Breast epithelium (tissue), 3 donors: ENCODE measurements around the gene CIPC.

Source experiments
- POLR2A ChIP-seq: fragments of 450-650 bp; IDR thresholded peaks from one replicate; pipeline ENCODE4 v1.6.1; 2016; ENCODE audit warnings: antibody characterized with exemption, mild to moderate bottlenecking, moderate library complexity
- POLR2AphosphoS5 ChIP-seq, 3 donors: sonication (generic); formaldehyde crosslinking; IDR thresholded peaks; one replicate each; pipeline ENCODE4 v1.6.1; 2017; ENCODE audit warnings: antibody characterized with exemption in 3 of 3
- TF ChIP-seq, protein P1 (sequence below), 3 donors: fragments of 450-650 bp; IDR thresholded peaks; one replicate each; pipeline ENCODE4 v1.5.1; 2016 to 2017; ENCODE audit warnings: antibody characterized with exemption in 3 of 3, mild to moderate bottlenecking in 3 of 3, moderate library complexity in 3 of 3

DNA sequence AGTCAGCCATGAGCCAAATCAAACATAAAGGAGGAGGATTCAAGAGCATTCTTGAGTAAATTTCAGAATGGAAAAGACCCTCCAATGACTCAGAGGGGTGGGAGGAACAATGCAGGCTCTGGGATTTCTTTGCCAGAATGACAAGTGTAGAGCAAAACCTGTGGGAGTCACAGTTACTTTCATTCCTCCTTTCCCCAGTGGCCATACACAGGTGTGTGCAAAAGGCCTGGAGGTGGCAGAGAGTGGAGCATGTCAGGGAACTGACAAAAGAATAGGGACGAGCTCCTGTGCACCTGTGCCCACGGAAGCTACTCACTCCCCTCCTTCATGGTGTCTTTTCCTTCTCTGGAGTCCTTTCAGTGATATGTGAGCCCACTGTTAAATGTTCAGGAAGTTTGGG lies 9.4 kb upstream of the CIPC start:
- TF ChIP-seq, protein P1, sequence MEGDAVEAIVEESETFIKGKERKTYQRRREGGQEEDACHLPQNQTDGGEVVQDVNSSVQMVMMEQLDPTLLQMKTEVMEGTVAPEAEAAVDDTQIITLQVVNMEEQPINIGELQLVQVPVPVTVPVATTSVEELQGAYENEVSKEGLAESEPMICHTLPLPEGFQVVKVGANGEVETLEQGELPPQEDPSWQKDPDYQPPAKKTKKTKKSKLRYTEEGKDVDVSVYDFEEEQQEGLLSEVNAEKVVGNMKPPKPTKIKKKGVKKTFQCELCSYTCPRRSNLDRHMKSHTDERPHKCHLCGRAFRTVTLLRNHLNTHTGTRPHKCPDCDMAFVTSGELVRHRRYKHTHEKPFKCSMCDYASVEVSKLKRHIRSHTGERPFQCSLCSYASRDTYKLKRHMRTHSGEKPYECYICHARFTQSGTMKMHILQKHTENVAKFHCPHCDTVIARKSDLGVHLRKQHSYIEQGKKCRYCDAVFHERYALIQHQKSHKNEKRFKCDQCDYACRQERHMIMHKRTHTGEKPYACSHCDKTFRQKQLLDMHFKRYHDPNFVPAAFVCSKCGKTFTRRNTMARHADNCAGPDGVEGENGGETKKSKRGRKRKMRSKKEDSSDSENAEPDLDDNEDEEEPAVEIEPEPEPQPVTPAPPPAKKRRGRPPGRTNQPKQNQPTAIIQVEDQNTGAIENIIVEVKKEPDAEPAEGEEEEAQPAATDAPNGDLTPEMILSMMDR (IDR thresholded peaks at IDR 0.05), result no peak
- no peak for TF ChIP-seq POLR2A
- no peak for TF ChIP-seq POLR2AphosphoS5 (IDR thresholded peaks at IDR 0.05)
